HepG2 (cell line): Measurements from ENCODE around the gene PRRC2A. TPM values are rescaled to one million over a fixed set of nuclear protein-coding genes. Genes with fewer than 3 reads are reported as not detected.

ENCODE experiments used
- EHMT2 ChIP-seq: fragments of 200-600 bp; sonication (generic); IDR thresholded peaks from 2 replicates; pipeline ENCODE4 v1.7.0; 2017; ENCODE audit warnings: antibody characterized with exemption, low read depth, low read length, borderline replicate concordance
- ETV5 ChIP-seq: IDR thresholded peaks from 2 replicates; pipeline ENCODE4 v1.6.1; 2018; ENCODE audit warnings: missing biosample characterization, missing genetic modification reagents, inconsistent platforms, borderline replicate concordance
- KDM2A ChIP-seq: sonication (generic); formaldehyde crosslinking; IDR thresholded peaks from 2 replicates; pipeline ENCODE4 v1.4.0; 2020; ENCODE audit warnings: low read depth, missing genetic modification reagents, borderline replicate concordance
- MEIS2 ChIP-seq: sonication (generic); formaldehyde crosslinking; IDR thresholded peaks from 2 replicates; pipeline ENCODE4 v1.9.0; 2021; ENCODE audit warnings: mild to moderate bottlenecking, missing genetic modification reagents
- NFE2L2 ChIP-seq: fragments of 150-350 bp; IDR thresholded peaks from 2 replicates; pipeline ENCODE4 v1.6.1; 2014; ENCODE audit warnings: low read length
- NFRKB ChIP-seq: fragments of 450-650 bp; IDR thresholded peaks from 2 replicates; pipeline ENCODE4 v1.6.1; 2017
- POLR2A ChIP-seq, 2 experiments: IDR thresholded peaks; 2 replicates each; pipeline ENCODE4 v1.6.1; 2011; ENCODE audit warnings: low read depth in 2 of 2, low read length in 2 of 2, mild to moderate bottlenecking in 1 of 2, moderate library complexity in 1 of 2; ENCODE audit not compliant: insufficient read depth in 1 of 2
- TBX2 ChIP-seq: sonication (generic); formaldehyde crosslinking; IDR thresholded peaks from 2 replicates; pipeline ENCODE4 v1.5.0; 2020; ENCODE audit warnings: missing genetic modification reagents, mild to moderate bottlenecking, borderline replicate concordance
- ZFP90 ChIP-seq: sonication (generic); formaldehyde crosslinking; IDR thresholded peaks from 2 replicates; pipeline ENCODE4 v1.8.0; 2022; ENCODE audit warnings: missing genetic modification reagents, mild to moderate bottlenecking, inconsistent platforms, borderline replicate concordance
- ZNF615 ChIP-seq: sonication (generic); formaldehyde crosslinking; IDR thresholded peaks from 2 replicates; pipeline ENCODE4 v1.5.0; 2020; ENCODE audit warnings: mild to moderate bottlenecking, missing genetic modification reagents, borderline replicate concordance
- polyA plus RNA-seq, 8 experiments: library from polyadenylated mRNA; depleted of rRNA in 3 of 8; stranded (reverse) in 7 of 8; unstranded in 1 of 8; fragments of >200 nt; fragmentation: Illumina TruSeq in 4 of 8; extraction: Trizol in 4 of 8; gene quantifications; 2 replicates each; pipeline versions ENCODE4 v1.2.1 to v1.2.3, GENCODE V29; 2011 to 2016; ENCODE audit warnings: low read depth in 4 of 8, missing spikeins in 1 of 8, mixed read lengths in 1 of 8; ENCODE audit not compliant: insufficient read depth in 1 of 8
- total RNA-seq, 5 experiments: library from RNA; depleted of rRNA; stranded (reverse); fragments of >200 nt; fragmentation: Illumina TruSeq; extraction: Trizol; gene quantifications; 2 replicates each; pipeline ENCODE4 v1.2.3, GENCODE V29; 2016; ENCODE audit warnings: low read depth in 1 of 5
- TF ChIP-seq, protein P1 (sequence below): sonication (generic); formaldehyde crosslinking; IDR thresholded peaks from 2 replicates; pipeline ENCODE4 v1.4.0; 2020; ENCODE audit warnings: missing genetic modification reagents, low read depth, mild to moderate bottlenecking, borderline replicate concordance
- TF ChIP-seq, protein P2 (sequence below): IDR thresholded peaks from 2 replicates; pipeline ENCODE4 v1.6.1; 2018; ENCODE audit warnings: missing genetic modification reagents, mild to moderate bottlenecking, missing compliant biosample characterization
- TF ChIP-seq, protein P3 (sequence below): sonication (generic); formaldehyde crosslinking; IDR thresholded peaks from 2 replicates; pipeline ENCODE4 v1.4.0; 2020; ENCODE audit warnings: mild to moderate bottlenecking, missing genetic modification reagents
- TF ChIP-seq, protein P4 (sequence below), 2 experiments: IDR thresholded peaks; 2 replicates each; pipeline ENCODE4 v1.6.1; 2011 to 2012; ENCODE audit warnings: low read length in 2 of 2, borderline replicate concordance in 1 of 2, low read depth in 1 of 2, mild to moderate bottlenecking in 1 of 2, moderate library complexity in 1 of 2
- TF ChIP-seq, protein P5 (sequence below): sonication (generic); formaldehyde crosslinking; IDR thresholded peaks from 2 replicates; pipeline ENCODE4 v1.4.0; 2020; ENCODE audit warnings: mild to moderate bottlenecking, missing genetic modification reagents

The PRRC2A gene
- total and polyA plus RNA-seq, 2 of the 13 experiments (the other 11 are each of a cell fraction or from before 2014, with no cell fraction given): 38.9 to 47.4 TPM

DNA sequence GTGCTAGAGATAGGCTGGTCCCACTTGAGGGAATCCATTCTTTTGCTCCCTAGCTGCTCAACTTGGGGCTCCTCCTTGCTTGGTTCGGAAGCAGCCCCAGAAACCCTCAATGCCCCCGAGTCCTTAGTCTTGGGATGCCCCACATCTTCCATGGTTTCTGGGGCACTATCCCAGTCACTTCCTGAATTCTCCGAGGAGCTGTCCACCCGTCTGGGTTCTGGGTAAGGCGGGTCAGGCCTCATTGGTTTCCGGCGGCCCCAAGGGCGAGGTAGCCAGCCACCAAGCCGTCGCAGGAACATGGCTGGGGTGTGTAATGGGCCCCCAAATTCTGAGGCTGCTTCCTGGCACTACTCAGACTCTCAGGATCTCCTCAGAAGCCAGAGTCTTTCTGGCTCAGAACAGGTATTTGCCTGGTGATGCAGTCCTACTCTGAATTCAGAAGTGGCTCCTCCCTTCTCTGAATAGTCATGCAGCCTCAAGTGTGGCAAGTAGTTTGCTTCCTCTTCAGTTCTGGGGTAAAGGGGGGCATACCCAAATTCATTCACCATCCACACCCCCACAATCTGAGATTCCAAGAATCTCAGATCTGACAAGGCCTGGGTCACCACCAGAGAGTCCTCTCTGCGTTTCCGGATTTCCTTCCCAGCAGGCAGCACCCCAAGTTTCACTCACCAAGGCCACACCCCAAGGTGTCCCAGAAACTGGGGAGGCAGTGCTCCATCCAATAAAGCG lies 39.3 kb downstream of the PRRC2A start (continued):
- TF ChIP-seq, protein P1, sequence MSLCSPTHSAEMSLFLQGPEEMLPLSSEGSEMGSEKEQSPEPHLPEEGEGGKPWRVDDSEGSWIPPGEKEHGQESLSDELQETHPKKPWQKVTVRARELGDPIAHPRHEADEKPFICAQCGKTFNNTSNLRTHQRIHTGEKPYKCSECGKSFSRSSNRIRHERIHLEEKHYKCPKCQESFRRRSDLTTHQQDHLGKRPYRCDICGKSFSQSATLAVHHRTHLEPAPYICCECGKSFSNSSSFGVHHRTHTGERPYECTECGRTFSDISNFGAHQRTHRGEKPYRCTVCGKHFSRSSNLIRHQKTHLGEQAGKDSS (CRISPR knock-in tag): 0 out of 2 replicates have a peak, but pooled peaks have one; percentile 2
- TF ChIP-seq ETV5 (CRISPR knock-in tag) (peak; percentile 28; the same call in 1 of the 2 replicates), ZNF615 (0 out of 2 replicates have a peak, but pooled peaks have one; percentile 4), NFE2L2 (no peak), MEIS2 (peak; percentile 15; the same call in 1 of the 2 replicates), KDM2A (CRISPR knock-in tag) (no peak), ZFP90 (CRISPR knock-in tag) (0 out of 2 replicates have a peak, but pooled peaks have one; percentile 10), EHMT2 (no peak), TBX2 (CRISPR knock-in tag) (peak; percentile 15; the same call in 1 of the 2 replicates), NFRKB (no peak), POLR2A (IDR thresholded peaks at IDR 0.05; ENCODE audit: insufficient read depth in 1 of 2, low read depth in 2 of 2, low read length in 2 of 2) (no peak; a peak in 1 of 4 replicates)
- TF ChIP-seq, protein P2, sequence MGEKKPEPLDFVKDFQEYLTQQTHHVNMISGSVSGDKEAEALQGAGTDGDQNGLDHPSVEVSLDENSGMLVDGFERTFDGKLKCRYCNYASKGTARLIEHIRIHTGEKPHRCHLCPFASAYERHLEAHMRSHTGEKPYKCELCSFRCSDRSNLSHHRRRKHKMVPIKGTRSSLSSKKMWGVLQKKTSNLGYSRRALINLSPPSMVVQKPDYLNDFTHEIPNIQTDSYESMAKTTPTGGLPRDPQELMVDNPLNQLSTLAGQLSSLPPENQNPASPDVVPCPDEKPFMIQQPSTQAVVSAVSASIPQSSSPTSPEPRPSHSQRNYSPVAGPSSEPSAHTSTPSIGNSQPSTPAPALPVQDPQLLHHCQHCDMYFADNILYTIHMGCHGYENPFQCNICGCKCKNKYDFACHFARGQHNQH (CRISPR knock-in tag): no peak
- TF ChIP-seq, protein P3, sequence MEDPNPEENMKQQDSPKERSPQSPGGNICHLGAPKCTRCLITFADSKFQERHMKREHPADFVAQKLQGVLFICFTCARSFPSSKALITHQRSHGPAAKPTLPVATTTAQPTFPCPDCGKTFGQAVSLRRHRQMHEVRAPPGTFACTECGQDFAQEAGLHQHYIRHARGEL (CRISPR knock-in tag): peak; percentile 26; the same call in 1 of the 2 replicates
- TF ChIP-seq, protein P4, sequence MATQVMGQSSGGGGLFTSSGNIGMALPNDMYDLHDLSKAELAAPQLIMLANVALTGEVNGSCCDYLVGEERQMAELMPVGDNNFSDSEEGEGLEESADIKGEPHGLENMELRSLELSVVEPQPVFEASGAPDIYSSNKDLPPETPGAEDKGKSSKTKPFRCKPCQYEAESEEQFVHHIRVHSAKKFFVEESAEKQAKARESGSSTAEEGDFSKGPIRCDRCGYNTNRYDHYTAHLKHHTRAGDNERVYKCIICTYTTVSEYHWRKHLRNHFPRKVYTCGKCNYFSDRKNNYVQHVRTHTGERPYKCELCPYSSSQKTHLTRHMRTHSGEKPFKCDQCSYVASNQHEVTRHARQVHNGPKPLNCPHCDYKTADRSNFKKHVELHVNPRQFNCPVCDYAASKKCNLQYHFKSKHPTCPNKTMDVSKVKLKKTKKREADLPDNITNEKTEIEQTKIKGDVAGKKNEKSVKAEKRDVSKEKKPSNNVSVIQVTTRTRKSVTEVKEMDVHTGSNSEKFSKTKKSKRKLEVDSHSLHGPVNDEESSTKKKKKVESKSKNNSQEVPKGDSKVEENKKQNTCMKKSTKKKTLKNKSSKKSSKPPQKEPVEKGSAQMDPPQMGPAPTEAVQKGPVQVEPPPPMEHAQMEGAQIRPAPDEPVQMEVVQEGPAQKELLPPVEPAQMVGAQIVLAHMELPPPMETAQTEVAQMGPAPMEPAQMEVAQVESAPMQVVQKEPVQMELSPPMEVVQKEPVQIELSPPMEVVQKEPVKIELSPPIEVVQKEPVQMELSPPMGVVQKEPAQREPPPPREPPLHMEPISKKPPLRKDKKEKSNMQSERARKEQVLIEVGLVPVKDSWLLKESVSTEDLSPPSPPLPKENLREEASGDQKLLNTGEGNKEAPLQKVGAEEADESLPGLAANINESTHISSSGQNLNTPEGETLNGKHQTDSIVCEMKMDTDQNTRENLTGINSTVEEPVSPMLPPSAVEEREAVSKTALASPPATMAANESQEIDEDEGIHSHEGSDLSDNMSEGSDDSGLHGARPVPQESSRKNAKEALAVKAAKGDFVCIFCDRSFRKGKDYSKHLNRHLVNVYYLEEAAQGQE (IDR thresholded peaks at IDR 0.05; ENCODE audit: borderline replicate concordance in 1 of 2, low read depth in 1 of 2, low read length in 2 of 2): peak in 1 of 2 experiments; percentile 90; a peak in 2 of 4 replicates
- TF ChIP-seq, protein P5, sequence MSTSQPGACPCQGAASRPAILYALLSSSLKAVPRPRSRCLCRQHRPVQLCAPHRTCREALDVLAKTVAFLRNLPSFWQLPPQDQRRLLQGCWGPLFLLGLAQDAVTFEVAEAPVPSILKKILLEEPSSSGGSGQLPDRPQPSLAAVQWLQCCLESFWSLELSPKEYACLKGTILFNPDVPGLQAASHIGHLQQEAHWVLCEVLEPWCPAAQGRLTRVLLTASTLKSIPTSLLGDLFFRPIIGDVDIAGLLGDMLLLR (CRISPR knock-in tag): peak; percentile 14; the same call in 1 of the 2 replicates
